Mesendoderm (in vitro differentiated cells): ENCODE measurements around the gene TEAD4.

Experiments
- DNase-seq: peaks from one replicate; pipeline ENCODE4 v3.0.0; 2013
- H2AK5ac ChIP-seq: 2 replicates; pipeline ENCODE4 v1.6.1; 2013; ENCODE audit warnings: low read length, inconsistent platforms
- H2BK120ac ChIP-seq: 2 replicates; pipeline ENCODE4 v1.6.1; 2013; ENCODE audit warnings: low read depth, mild to moderate bottlenecking, low read length, moderate library complexity, mixed read lengths
- H2BK15ac ChIP-seq: replicated peaks from 2 replicates; pipeline ENCODE4 v1.6.1; 2013; ENCODE audit warnings: low read depth, mild to moderate bottlenecking, moderate library complexity
- H2BK5ac ChIP-seq: 2 replicates; pipeline ENCODE4 v1.6.1; 2013; ENCODE audit warnings: low read length, inconsistent platforms
- H3K18ac ChIP-seq: 2 replicates; pipeline ENCODE4 v1.6.1; 2013; ENCODE audit warnings: mild to moderate bottlenecking, low read length, mixed read lengths
- H3K23ac ChIP-seq: one replicate; pipeline ENCODE4 v1.6.1; 2013; ENCODE audit warnings: low read length
- H3K27ac ChIP-seq: 2 replicates; pipeline ENCODE4 v1.5.1; 2013; ENCODE audit warnings: low read depth, mild to moderate bottlenecking, inconsistent platforms, low read length, moderate library complexity
- H3K27me3 ChIP-seq: 2 replicates; pipeline ENCODE4 v1.6.1; 2013; ENCODE audit warnings: low read length, control low read depth, mild to moderate bottlenecking, inconsistent platforms; ENCODE audit not compliant: insufficient read depth, poor library complexity
- H3K36me3 ChIP-seq: 2 replicates; pipeline ENCODE4 v1.6.1; 2013; ENCODE audit warnings: low read length, inconsistent platforms; ENCODE audit not compliant: control insufficient read depth, insufficient read depth
- H3K4ac ChIP-seq: one replicate; pipeline ENCODE4 v1.6.1; 2013; ENCODE audit warnings: low read depth, mild to moderate bottlenecking, low read length, moderate library complexity
- H3K4me1 ChIP-seq: 2 replicates; pipeline ENCODE4 v1.6.1; 2013; ENCODE audit warnings: low read depth, low read length, inconsistent platforms; ENCODE audit not compliant: control insufficient read depth
- H3K4me2 ChIP-seq: 2 replicates; pipeline ENCODE4 v1.6.1; 2013; ENCODE audit warnings: low read length
- H3K4me3 ChIP-seq: 2 replicates; pipeline ENCODE4 v1.5.1; 2013; ENCODE audit warnings: mild to moderate bottlenecking, low read length
- H3K56ac ChIP-seq: one replicate; pipeline ENCODE4 v1.6.1; 2013; ENCODE audit warnings: low read length
- H3K79me1 ChIP-seq: 2 replicates; pipeline ENCODE4 v1.6.1; 2013; ENCODE audit warnings: low read length, inconsistent platforms
- H3K79me2 ChIP-seq: 2 replicates; pipeline ENCODE4 v1.6.1; 2013; ENCODE audit warnings: mild to moderate bottlenecking, low read length; ENCODE audit not compliant: control insufficient read depth, insufficient read depth
- H3K9ac ChIP-seq: 2 replicates; pipeline ENCODE4 v1.6.1; 2013; ENCODE audit warnings: low read length, inconsistent platforms
- H4K5ac ChIP-seq: one replicate; pipeline ENCODE4 v1.6.1; 2013; ENCODE audit warnings: low read length
- H4K8ac ChIP-seq: one replicate; pipeline ENCODE4 v1.6.1; 2013; ENCODE audit warnings: low read depth, mild to moderate bottlenecking, control low read depth, low read length, moderate library complexity
- WGBS: extraction: QIAGEN DNeasy Blood & Tissue Kit; methylation state at CpG from one replicate; pipeline ENCODE4 v1.1.7; 2013; ENCODE audit warnings: low lambda C conversion rate, missing lambda C conversion rate; ENCODE audit not compliant: insufficient coverage; ENCODE audit errors: extremely low coverage; 5-methylcytosine and 5-hydroxymethylcytosine counted together

TEAD4 gene

GRCh38 chr12:3048540-3048939 lies 89.3 kb downstream of the TEAD4 start:
- Histone ChIP-seq H3K23ac (no peak overlapping the region), H2BK5ac (no peak overlapping the region), H3K4me3 (no peak overlapping the region), H3K27ac (no peak overlapping the region), H2AK5ac (no peak overlapping the region), H3K4me2 (no peak overlapping the region), H3K4ac (no peak overlapping the region), H3K18ac (no peak overlapping the region), H4K8ac (no peak overlapping the region), H2BK15ac (no peak overlapping the region), H4K5ac (no peak overlapping the region), H3K27me3 (no peaks in the 10 kb centered on the region), H3K56ac (no peak overlapping the region), H3K36me3 (no peaks in the 10 kb centered on the region), H3K9ac (no peak overlapping the region), H3K79me2 (no peaks in the 10 kb centered on the region), H2BK120ac (no peak overlapping the region), H3K4me1 (no peaks in the 10 kb centered on the region), H3K79me1 (no peaks in the 10 kb centered on the region)
- no CpG with 5 or more reads among the region's 4 CpGs for WGBS
- DNase-seq, result no peak

- Histone ChIP-seq H3K9ac (no peak overlapping the region), H2BK15ac (no peak overlapping the region), H3K79me1 (no peaks in the 10 kb centered on the region), H2BK120ac (no peak overlapping the region), H3K23ac (no peak overlapping the region), H3K4me3 (no peak overlapping the region), H3K56ac (no peak overlapping the region), H3K4ac (no peak overlapping the region), H3K4me1 (no peaks in the 10 kb centered on the region), H2BK5ac (no peak overlapping the region), H3K27me3 (no peaks in the 10 kb centered on the region), H3K27ac (no peak overlapping the region), H2AK5ac (no peak overlapping the region), H3K36me3 (no peaks in the 10 kb centered on the region), H4K8ac (no peak overlapping the region), H3K4me2 (no peak overlapping the region), H4K5ac (no peak overlapping the region), H3K79me2 (no peaks in the 10 kb centered on the region), H3K18ac (no peak overlapping the region)
- WGBS, result no CpG with 5 or more reads among the region's 9 CpGs
- no peak for DNase-seq
Measured at GRCh38 chr12:3049176-3049575, 90.0 kb downstream of the TEAD4 start.

- WGBS, result no CpG with 5 or more reads among the region's 11 CpGs
- Histone ChIP-seq H3K27me3 (no peaks in the 10 kb centered on the region), H3K4me2 (no peak overlapping the region), H3K18ac (no peak overlapping the region), H2BK120ac (no peak overlapping the region), H3K4me3 (no peak overlapping the region), H3K23ac (no peak overlapping the region), H2AK5ac (no peak overlapping the region), H3K9ac (no peak overlapping the region), H3K27ac (no peak overlapping the region), H3K4me1 (no peaks in the 10 kb centered on the region), H2BK5ac (no peak overlapping the region), H3K79me1 (no peaks in the 10 kb centered on the region), H2BK15ac (no peak overlapping the region), H4K5ac (no peak overlapping the region), H3K79me2 (no peaks in the 10 kb centered on the region), H3K4ac (no peak overlapping the region), H4K8ac (no peak overlapping the region), H3K56ac (no peak overlapping the region), H3K36me3 (no peaks in the 10 kb centered on the region)
- no peak for DNase-seq
Measured at GRCh38 chr12:3049611-3050249, 90.5 kb downstream of the TEAD4 start.

GRCh38 chr12:3054374-3054773 lies 95.2 kb downstream of the TEAD4 start:
- Histone ChIP-seq H3K4me3 (no peak overlapping the region), H3K23ac (no peak overlapping the region), H2BK5ac (no peak overlapping the region), H3K27me3 (no peaks in the 10 kb centered on the region), H3K56ac (no peak overlapping the region), H4K8ac (no peak overlapping the region), H4K5ac (no peak overlapping the region), H2BK120ac (no peak overlapping the region), H2AK5ac (no peak overlapping the region), H3K4me1 (no peaks in the 10 kb centered on the region), H3K4ac (no peak overlapping the region), H3K4me2 (no peak overlapping the region), H3K79me1 (no peaks in the 10 kb centered on the region), H3K79me2 (no peaks in the 10 kb centered on the region), H3K9ac (no peak overlapping the region), H3K18ac (no peak overlapping the region), H3K27ac (no peak overlapping the region), H3K36me3 (no peaks in the 10 kb centered on the region), H2BK15ac (no peak overlapping the region)
- no CpG with 5 or more reads among the region's 7 CpGs for WGBS
- no peak for DNase-seq

- no peaks in the 10 kb centered on the region for H3K79me2 ChIP-seq
- no peak overlapping the region for H2BK120ac ChIP-seq
- no peak overlapping the region for H2BK15ac ChIP-seq
- H3K79me1 ChIP-seq, result no peaks in the 10 kb centered on the region
- H3K23ac ChIP-seq, result no peak overlapping the region
- no peak overlapping the region for H3K9ac ChIP-seq
- H3K4me1 ChIP-seq, result no peaks in the 10 kb centered on the region
- no peak overlapping the region for H2BK5ac ChIP-seq
- H3K27ac ChIP-seq, result no peak overlapping the region
- H3K36me3 ChIP-seq, result no peaks in the 10 kb centered on the region
- H3K18ac ChIP-seq, result no peak overlapping the region
- H2AK5ac ChIP-seq, result no peak overlapping the region
- no peak overlapping the region for H3K4ac ChIP-seq
- no CpG with 5 or more reads among the region's 12 CpGs for WGBS
- no peak overlapping the region for H3K4me2 ChIP-seq
- no peaks in the 10 kb centered on the region for H3K27me3 ChIP-seq
- no peak overlapping the region for H3K4me3 ChIP-seq
- H4K5ac ChIP-seq, result no peak overlapping the region
- DNase-seq, result no peak
- H4K8ac ChIP-seq, result no peak overlapping the region
- H3K56ac ChIP-seq, result no peak overlapping the region
Measured at GRCh38 chr12:3055026-3055703, 96.0 kb downstream of the TEAD4 start.
